ENCODE measurements around the gene CCER1.

The CCER1 gene

GRCh38 chr12:90916516-90916915 lies 38.5 kb downstream of the CCER1 start:
- DNase-seq = no peak

DNA sequence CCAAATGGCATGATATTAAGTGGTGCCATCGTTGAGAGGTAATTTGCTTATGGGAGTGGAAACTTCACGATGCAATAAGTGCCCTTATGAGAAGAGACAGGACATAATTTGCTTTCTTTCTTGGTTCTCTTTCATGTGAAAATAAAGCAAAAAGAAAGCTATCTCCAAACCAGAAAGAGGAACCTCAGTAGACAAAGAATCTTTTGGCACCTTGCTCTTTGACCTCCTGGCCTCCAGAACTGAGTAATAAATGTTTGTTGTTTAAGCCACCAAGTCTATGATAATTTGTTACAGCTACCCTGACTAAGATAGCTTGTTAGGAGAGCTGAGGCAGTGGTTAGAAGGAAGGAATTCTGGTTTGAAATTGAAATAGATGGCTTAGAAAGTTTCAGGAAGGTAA lies 39.6 kb downstream of the CCER1 start:
- no peak for DNase-seq

DNA sequence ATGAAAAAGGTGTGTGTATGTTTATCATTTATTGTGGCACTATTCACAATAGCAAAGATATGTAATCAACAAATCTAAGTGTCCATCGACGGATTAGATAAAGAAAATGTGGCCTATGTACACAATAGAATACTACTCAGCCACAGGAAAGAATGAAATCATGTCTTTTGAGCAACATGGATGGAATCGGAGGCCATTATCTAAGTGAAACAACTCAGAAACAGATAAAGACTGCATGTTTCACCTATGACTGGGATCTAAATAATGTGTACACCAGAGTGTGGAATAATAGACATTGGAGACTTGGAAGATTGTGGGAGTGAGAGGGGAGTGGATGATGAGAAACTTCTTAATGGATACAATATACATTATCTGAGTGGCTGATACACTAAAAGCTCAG lies 44.0 kb downstream of the CCER1 start:
- DNase-seq = no peak

- DNase-seq = peak; percentile 60
These were observed 45.8 kb downstream of the CCER1 start for GRCh38 chr12:90909069-90909770.

DNA sequence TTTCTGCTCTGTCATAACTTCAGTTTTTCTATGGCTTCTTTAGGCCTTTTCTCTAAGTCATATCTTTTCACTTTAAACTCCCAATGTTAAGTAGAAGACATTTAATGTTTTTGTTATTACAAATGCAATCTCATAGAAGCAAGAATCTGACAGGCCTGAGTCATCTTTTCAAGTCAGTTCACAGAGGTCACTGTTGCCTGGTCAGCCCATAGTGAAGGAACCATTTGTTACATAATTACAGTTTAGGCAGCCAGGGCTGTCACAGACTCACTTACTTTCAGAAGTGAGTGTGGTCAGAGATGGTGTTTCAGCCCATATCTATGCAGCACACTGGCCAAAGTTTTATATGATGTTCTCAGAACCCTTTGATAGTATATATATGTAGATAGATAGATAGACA lies 46.5 kb downstream of the CCER1 start:
- DNase-seq = peak; percentile 54

DNA sequence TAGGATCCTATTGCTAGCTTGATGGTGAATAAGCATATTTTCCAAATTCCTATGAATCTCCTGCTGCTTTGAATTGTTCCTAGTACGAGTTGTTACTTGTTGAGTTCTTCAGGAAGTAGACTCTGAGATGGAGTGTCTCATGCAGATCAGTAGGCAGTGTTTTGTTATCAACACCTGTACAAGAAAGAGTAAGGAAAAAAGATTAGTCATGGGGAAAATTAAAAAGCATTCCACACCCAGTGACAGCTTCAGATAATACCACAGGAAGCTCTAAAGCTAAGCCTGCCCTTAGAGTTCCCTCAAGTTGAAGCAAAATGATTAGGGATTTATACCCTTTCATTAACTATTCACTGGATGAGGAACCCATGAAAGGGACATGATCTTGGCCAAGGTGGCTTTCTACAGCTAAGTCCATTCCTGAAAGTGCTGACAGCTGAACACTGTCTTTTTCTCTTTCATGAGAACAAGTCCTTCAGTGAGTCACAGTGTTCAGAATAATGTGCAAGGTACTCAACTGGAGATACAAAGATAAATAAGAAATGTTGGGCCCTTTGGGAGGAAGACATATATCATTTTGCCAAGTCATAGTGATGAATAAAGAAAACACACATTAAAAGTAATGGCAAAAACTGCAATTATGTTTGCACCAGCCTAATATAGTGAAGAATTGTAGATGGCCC lies 49.1 kb downstream of the CCER1 start:
- peak; percentile 59 for DNase-seq

- DNase-seq = no peak
These were observed 52.4 kb downstream of the CCER1 start for GRCh38 chr12:90902596-90902995.
